Subcutaneous adipose tissue (tissue), 4 donors: ENCODE measurements around the gene DUSP22. TPM values are rescaled to one million over a fixed set of nuclear protein-coding genes. Genes with fewer than 3 reads are reported as not detected.

ENCODE experiments used
- total RNA-seq, 4 donors: library from RNA; depleted of rRNA; stranded (reverse); fragments of >200 nt; gene quantifications; one replicate each; pipeline ENCODE4 v1.1.0, GENCODE V29; 2016
- TF ChIP-seq, protein P1 (sequence below): fragments of 450-650 bp; IDR thresholded peaks from one replicate; pipeline ENCODE4 v1.5.1; 2016; ENCODE audit warnings: low read depth, mild to moderate bottlenecking, control low read depth, antibody characterized with exemption, moderate library complexity

DUSP22 gene
- total RNA-seq, 4 donors from 2014 or later = 54.0 to 88.9 (median 64.9) TPM

DNA sequence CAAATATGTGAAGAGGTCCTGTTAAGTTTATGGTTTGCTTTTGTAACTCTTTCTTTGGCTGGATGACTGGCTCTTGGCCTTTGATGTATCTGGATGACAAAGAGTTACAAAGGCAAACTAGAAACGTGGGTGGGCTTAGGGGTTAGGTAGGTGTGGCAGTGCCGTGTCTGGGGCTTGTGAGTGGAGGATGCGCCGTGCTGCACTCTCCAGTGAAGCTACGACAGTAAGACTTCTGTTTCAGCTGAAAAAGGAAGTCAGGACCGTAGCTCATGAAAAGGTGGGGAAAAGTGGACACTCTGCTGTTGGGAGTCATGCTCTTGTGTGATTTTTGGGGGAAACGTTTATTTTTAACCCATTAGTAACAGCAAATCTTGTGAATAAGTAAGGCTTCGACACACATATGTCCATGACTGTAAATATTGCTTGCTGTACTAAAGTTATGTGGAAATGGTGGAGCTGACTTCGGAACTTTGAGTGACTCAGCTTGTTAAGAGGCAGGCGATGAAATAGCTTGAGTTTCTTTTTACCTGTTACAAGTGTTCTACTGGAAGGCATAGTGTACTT is 45.6 kb downstream of the DUSP22 start:
- TF ChIP-seq, protein P1, sequence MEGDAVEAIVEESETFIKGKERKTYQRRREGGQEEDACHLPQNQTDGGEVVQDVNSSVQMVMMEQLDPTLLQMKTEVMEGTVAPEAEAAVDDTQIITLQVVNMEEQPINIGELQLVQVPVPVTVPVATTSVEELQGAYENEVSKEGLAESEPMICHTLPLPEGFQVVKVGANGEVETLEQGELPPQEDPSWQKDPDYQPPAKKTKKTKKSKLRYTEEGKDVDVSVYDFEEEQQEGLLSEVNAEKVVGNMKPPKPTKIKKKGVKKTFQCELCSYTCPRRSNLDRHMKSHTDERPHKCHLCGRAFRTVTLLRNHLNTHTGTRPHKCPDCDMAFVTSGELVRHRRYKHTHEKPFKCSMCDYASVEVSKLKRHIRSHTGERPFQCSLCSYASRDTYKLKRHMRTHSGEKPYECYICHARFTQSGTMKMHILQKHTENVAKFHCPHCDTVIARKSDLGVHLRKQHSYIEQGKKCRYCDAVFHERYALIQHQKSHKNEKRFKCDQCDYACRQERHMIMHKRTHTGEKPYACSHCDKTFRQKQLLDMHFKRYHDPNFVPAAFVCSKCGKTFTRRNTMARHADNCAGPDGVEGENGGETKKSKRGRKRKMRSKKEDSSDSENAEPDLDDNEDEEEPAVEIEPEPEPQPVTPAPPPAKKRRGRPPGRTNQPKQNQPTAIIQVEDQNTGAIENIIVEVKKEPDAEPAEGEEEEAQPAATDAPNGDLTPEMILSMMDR = no peak

DNA sequence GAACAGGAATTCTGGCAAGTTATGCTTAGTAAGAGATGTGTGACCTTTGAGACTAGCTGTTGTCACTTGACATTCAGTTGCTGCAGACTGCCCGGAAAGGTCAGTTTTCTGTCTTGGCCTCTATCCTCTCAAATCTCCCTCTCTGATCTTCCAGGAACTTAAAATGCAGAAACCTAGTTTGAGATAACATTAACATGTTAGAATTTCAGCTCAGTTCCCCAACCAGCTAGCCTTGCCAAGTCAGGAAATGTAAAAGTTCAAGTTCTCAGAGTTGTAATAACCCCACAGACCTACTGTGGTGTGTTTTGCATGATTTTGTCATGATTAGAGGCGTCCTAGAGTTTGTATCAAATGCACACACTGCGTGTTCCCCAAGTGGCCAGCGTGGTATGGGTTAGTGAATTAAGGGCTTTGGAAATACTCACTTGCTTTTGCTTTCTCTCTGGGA is 46.6 kb downstream of the DUSP22 start:
- TF ChIP-seq, protein P1 = no peak

DNA sequence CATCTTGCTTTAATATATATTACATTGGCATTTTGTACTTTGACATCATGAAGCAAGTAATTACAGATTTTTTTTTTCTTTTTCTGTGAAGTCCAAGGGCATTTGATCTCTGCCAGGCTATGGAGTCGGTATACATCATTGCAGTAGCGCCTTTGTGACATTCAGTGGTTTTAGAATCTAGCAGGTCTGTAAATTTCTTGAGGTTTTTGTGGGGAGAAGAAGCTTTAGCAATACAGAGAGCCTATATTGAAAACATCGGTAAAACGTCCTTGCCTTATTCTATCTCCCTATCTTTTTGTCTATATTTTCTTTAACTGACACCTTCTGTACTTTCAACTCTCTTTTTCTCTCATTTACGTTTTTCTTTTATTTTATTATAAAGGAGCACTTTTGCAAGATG is 47.2 kb downstream of the DUSP22 start:
- TF ChIP-seq, protein P1 = no peak

DNA sequence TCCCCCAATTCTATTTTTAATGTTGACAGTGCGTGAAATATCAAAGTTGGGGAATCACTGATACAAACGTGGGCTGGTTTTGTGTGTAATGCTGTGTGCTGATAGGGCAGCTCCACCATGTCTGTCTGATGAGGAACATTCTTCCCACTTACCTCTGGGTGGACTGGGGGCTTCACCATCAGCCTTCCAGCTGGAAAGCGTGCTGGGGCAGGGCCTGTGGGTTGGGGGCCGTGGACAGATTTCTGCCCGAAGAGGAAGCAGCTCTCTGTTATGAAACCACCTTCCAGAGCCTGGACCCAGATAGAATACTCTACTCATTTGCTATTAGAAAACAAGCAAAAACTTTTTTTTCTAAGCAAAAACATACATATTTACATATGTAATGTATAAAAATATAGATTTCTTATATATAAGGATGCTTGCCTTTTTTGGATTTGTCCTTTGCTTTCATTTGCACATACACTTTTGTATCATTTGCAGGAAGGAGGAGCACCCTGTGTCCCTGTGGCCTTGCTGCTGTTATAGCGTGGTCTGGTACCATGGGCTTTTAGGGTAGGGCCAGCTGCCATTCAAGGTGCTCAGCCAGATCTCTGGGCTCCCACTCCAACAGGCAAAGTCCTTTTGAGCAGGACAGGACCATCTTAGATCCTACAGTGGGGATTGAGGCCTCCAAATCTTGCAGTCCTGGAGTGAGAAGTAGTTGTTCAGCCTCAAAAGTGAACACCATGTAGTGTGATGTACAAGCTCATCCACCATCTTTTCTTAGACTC is 48.1 kb downstream of the DUSP22 start:
- TF ChIP-seq, protein P1 = no peak

DNA sequence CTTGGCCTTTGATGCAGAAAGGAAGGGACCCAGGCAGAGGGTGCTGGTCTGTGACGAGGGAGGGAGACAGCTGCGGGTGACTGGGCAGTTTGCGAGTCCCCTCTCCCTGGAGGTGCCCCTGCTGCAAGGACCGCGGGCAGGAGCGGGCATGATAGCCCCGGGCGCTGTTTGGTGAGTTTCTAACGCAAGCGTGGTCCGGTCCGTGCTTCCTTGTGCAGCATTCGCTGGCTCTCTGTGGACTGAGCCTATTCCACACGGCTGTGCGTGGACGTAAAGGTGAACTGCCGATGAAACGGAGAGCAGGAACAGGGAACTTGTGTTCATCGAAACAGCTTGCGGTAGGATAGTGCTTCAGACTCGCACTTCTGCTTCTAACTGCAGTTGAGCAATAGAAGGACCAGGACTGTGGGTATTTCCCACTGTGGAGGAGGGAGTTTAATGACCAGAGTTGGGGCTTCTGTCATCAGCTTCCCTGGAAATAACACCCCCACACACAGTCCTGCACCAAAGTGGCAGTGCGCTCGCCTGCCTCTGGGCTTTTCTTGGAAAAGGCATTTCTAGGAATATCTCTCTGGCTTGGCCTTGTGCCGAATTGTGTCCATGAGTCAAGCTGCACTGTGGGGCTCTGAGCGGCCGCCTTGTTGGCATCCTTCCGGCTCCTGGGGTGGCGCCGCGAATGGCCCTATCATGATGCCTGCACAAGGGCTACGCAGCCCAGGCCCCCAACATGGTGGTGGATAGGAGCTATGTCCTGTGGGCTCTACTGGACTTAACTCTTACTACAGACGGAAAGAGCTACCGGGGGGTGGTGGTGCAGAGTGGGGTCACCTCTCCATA is 48.9 kb downstream of the DUSP22 start:
- TF ChIP-seq, protein P1 = no peak

DNA sequence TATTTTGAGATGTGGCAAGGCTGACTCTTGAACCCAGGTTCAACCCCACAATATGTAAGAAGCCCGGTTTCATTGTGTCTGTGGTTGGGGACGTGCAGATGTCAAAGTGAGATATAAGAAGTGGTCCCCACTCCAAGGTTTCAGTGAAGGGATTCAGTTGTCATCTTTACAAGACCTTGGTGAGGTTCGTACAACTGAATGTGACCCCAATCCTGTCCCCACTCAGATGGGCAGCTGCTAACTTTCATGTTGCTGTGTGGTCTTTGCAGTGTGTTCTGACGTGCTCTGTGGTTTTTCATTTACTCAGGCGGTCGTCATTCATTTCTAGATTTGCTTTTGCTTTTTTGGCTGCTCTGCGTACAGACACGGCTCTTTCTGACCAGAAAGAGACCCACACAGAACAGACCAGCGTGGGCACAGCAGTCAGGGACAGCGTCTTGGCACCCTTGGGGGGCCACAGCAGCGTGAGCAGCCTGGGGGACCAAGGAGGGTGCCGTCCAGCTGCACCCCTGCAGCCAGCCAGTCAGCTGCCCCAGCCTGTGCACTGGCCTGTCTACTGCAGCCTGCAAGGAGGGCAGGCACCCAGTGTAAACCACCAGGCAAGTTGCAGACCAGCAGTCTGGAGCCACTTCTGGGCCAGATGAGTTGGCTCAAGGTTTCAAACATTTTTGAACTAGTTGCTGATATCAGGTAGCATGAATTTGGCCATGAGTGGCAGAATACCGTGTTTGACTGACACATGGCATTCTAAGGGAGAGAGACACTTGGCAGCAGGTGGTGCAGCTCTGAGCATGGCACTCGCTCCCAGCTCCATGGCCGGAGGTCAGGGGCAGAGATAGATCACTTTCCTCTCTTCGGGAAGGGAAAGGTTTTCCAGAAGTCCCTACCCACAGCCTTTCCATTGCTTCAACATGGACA is 49.9 kb downstream of the DUSP22 start:
- TF ChIP-seq, protein P1 = no peak
